Bronchial epithelial cell (primary cell): Measurements from ENCODE around the gene RUVBL1. TPM values are rescaled to one million over a fixed set of nuclear protein-coding genes. Genes with fewer than 3 reads are reported as not detected.

ENCODE experiments used
- DNase-seq: peaks from one replicate; pipeline ENCODE4 v3.0.0-alpha.2; 2010; ENCODE audit warnings: low read depth
- FAIRE-seq: peaks from 2 replicates; lab custom pipeline; 2011; peaks lifted over from hg19 to GRCh38; lab: Jason Lieb, UNC
- H3K27me3 ChIP-seq: 2 replicates; pipeline ENCODE4 v1.5.1; 2011; ENCODE audit warnings: low read length; ENCODE audit not compliant: control insufficient read depth, insufficient read depth
- H3K36me3 ChIP-seq: 2 replicates; pipeline ENCODE4 v1.5.1; 2011; ENCODE audit warnings: low read length; ENCODE audit not compliant: control insufficient read depth, insufficient read depth
- H3K4me3 ChIP-seq: 2 replicates; pipeline ENCODE4 v1.5.1; 2011; ENCODE audit warnings: mild to moderate bottlenecking, low read depth, low read length, control low read depth
- CTCF ChIP-seq: IDR thresholded peaks from 2 replicates; pipeline ENCODE4 v1.5.1; 2011; ENCODE audit warnings: mild to moderate bottlenecking, moderate library complexity, low read length, control low read depth, inconsistent platforms; ENCODE audit not compliant: insufficient read depth, severe bottlenecking
- total RNA-seq: library from RNA; depleted of rRNA; stranded (reverse); fragments of >200 nt; gene quantifications from 2 replicates; pipeline ENCODE4 v1.2.1, GENCODE V29; 2014

Gene RUVBL1
- total RNA-seq, 1 donor from 2014 or later = 60.8 TPM

GRCh38 chr3:128068156-128068620 lies 55.4 kb downstream of the RUVBL1 start:
- FAIRE-seq (no peak), DNase-seq (peak; percentile 41)
- peak; percentile 50 for TF ChIP-seq CTCF
- Histone ChIP-seq H3K36me3 (peaks cover 43% of the 10 kb centered on the region), H3K27me3 (no peaks in the 10 kb centered on the region), H3K4me3 (no peak overlapping the region)

- no peak for TF ChIP-seq CTCF
Measured at GRCh38 chr3:128067489-128067888, 56.1 kb downstream of the RUVBL1 start.

GRCh38 chr3:128066676-128067075 lies 56.9 kb downstream of the RUVBL1 start:
- DNase-seq (no peak), FAIRE-seq (no peak)
- Histone ChIP-seq H3K4me3 (no peak overlapping the region), H3K27me3 (no peaks in the 10 kb centered on the region), H3K36me3 (peaks cover 50% of the 10 kb centered on the region)
- TF ChIP-seq CTCF = no peak

More at GRCh38 chr3:128067489-128067888, 56.1 kb downstream of the RUVBL1 start:
- Histone ChIP-seq H3K27me3 (no peaks in the 10 kb centered on the region), H3K36me3 (peaks cover 43% of the 10 kb centered on the region), H3K4me3 (no peak overlapping the region)
- DNase-seq (no peak), FAIRE-seq (no peak)

GRCh38 chr3:128066114-128066513 lies 57.5 kb downstream of the RUVBL1 start:
- Histone ChIP-seq H3K27me3 (no peaks in the 10 kb centered on the region), H3K4me3 (no peak overlapping the region), H3K36me3 (peaks cover 52% of the 10 kb centered on the region)
- FAIRE-seq (no peak), DNase-seq (no peak)
- no peak for TF ChIP-seq CTCF

GRCh38 chr3:128064962-128065361 lies 58.6 kb downstream of the RUVBL1 start:
- H3K4me3 ChIP-seq = no peak overlapping the region
- no peak for TF ChIP-seq CTCF
- no peaks in the 10 kb centered on the region for H3K27me3 ChIP-seq
- no peak for FAIRE-seq
- no peak for DNase-seq
- peaks cover 53% of the 10 kb centered on the region for H3K36me3 ChIP-seq

- no peaks in the 10 kb centered on the region for H3K27me3 ChIP-seq
- no peak for DNase-seq
- H3K36me3 ChIP-seq = peaks cover 54% of the 10 kb centered on the region
- FAIRE-seq = no peak
- no peak overlapping the region for H3K4me3 ChIP-seq
- TF ChIP-seq CTCF = no peak
Measured at GRCh38 chr3:128063865-128064264, 59.7 kb downstream of the RUVBL1 start.
